ENCODE data around the gene RIC1. TPM values are rescaled to one million over a fixed set of nuclear protein-coding genes. Genes with fewer than 3 reads are reported as not detected.

Gene RIC1
- total RNA-seq, 1 donor from 2014 or later = 9.7 TPM

DNA sequence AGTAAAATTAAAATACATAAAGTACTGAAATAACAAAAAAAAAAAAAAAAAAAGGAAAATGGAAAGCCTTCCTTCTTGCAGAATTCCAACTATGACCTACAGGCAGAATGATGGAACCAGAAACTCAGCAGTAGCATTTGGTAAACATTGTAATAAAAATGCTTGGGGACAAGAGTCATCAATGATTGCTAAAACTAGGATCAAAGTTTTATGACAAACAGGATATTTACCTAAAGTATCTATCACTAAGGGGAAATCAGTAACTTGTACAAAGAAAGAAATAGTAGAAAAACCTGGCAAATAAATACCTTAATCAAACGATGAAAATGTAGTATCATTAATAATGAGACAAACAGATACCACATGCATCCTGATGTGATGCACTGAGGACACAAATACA is 186.6 kb downstream of the RIC1 start:
- Mint-ChIP-seq H3K27me3 (ENCODE audit: unreplicated experiment) (no peaks in the 10 kb centered on the region), H3K27ac (ENCODE audit: unreplicated experiment) (no peak overlapping the region), H3K4me3 (ENCODE audit: unreplicated experiment) (no peak overlapping the region), H3K4me1 (ENCODE audit: low read depth, unreplicated experiment) (no peaks in the 10 kb centered on the region), H3K36me3 (ENCODE audit: unreplicated experiment) (no peaks in the 10 kb centered on the region), H3K9me3 (ENCODE audit: unreplicated experiment) (no peaks in the 10 kb centered on the region)
- TF ChIP-seq, protein P1, sequence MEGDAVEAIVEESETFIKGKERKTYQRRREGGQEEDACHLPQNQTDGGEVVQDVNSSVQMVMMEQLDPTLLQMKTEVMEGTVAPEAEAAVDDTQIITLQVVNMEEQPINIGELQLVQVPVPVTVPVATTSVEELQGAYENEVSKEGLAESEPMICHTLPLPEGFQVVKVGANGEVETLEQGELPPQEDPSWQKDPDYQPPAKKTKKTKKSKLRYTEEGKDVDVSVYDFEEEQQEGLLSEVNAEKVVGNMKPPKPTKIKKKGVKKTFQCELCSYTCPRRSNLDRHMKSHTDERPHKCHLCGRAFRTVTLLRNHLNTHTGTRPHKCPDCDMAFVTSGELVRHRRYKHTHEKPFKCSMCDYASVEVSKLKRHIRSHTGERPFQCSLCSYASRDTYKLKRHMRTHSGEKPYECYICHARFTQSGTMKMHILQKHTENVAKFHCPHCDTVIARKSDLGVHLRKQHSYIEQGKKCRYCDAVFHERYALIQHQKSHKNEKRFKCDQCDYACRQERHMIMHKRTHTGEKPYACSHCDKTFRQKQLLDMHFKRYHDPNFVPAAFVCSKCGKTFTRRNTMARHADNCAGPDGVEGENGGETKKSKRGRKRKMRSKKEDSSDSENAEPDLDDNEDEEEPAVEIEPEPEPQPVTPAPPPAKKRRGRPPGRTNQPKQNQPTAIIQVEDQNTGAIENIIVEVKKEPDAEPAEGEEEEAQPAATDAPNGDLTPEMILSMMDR (IDR thresholded peaks at IDR 0.05; ENCODE audit: partially characterized antibody, unreplicated experiment) = no peak
- no peak for DNase-seq

DNA sequence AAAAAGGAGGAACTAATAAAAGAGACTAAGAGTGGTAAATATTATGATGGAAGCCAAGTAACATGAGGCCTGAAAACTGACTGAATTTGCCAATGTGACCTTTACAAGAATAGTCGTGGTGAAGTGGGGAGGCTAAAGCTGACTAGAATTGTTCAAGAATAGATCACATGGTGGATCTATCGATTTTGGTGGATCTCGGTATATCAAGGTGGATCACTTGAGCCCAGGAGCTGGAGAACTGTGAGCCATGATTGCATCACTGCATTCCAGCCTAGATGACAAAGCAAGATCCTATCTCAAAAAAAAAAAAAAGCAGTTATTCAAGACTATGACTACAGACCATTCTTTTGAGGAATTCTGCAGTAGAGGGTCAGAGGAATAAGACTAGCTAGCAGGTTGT is 189.0 kb downstream of the RIC1 start:
- H3K27me3 Mint-ChIP-seq (ENCODE audit: unreplicated experiment) = no peaks in the 10 kb centered on the region
- TF ChIP-seq, protein P1 (IDR thresholded peaks at IDR 0.05; ENCODE audit: partially characterized antibody, unreplicated experiment) = no peak
- no peak for DNase-seq
- no peaks in the 10 kb centered on the region for H3K4me1 Mint-ChIP-seq (ENCODE audit: low read depth, unreplicated experiment)
- H3K4me3 Mint-ChIP-seq (ENCODE audit: unreplicated experiment) = no peak overlapping the region
- H3K36me3 Mint-ChIP-seq (ENCODE audit: unreplicated experiment) = no peaks in the 10 kb centered on the region
- H3K9me3 Mint-ChIP-seq (ENCODE audit: unreplicated experiment) = no peaks in the 10 kb centered on the region
- H3K27ac Mint-ChIP-seq (ENCODE audit: unreplicated experiment) = no peak overlapping the region

DNA sequence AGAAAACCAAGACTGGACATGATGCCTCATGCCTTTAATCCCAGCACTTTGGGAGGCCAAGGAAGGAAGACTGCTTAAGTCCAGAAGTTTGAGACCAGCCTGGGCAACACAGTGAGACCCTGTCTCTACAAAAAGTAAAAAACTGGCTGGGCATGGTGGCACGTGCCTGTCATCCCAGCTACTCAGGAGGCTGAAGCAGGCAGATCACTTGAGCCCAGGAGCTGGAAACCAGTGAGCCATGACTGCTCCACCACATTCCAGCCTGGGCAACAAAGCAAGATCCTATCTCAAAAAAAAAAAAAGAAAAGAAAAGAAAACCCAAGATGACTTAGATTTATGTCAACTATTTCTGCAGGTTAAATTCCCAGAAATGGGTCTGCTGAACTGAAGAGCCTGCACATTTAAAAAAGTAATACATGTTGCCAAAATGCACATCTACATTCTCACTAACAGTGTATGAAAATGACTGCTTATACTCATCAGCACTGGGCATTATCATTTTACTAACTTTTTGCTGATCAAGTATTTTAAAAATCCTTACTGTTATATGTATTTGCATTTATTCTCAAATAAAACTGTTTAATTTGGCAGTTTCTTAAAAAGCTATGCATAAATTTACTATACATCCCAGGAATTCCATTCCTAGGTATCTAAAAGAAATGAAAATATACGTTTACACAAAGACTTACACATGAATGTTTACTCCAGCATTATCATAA is 189.7 kb downstream of the RIC1 start:
- no peaks in the 10 kb centered on the region for H3K9me3 Mint-ChIP-seq (ENCODE audit: unreplicated experiment)

DNA sequence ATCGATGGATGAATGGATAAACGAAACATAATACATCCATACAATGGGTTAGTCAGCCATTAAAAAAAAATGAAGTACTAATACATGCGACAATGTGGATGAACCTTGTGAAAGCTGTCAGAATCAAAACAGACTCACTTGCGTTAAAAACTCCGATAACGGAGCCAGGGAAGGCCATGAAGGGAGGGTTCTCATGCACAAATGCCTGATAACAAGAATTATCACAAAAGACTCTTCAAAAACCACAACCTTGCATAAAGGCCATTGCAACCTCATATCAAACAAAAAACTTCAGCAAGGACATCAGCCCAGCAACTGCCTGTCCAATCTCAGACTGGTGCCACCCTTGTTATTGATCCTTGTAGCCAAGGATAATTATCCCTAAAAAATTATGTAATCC is 190.3 kb downstream of the RIC1 start:
- Mint-ChIP-seq H3K36me3 (ENCODE audit: unreplicated experiment) (no peaks in the 10 kb centered on the region), H3K27ac (ENCODE audit: unreplicated experiment) (no peak overlapping the region), H3K4me3 (ENCODE audit: unreplicated experiment) (no peak overlapping the region), H3K4me1 (ENCODE audit: low read depth, unreplicated experiment) (no peaks in the 10 kb centered on the region), H3K9me3 (ENCODE audit: unreplicated experiment) (no peaks in the 10 kb centered on the region), H3K27me3 (ENCODE audit: unreplicated experiment) (no peaks in the 10 kb centered on the region)
- TF ChIP-seq, protein P1 (IDR thresholded peaks at IDR 0.05; ENCODE audit: partially characterized antibody, unreplicated experiment) = no peak
- no peak for DNase-seq

More for the DNA sequence above, 189.7 kb downstream of the RIC1 start:
- DNase-seq = no peak
- Mint-ChIP-seq H3K4me3 (ENCODE audit: unreplicated experiment) (no peak overlapping the region), H3K4me1 (ENCODE audit: low read depth, unreplicated experiment) (no peaks in the 10 kb centered on the region), H3K27ac (ENCODE audit: unreplicated experiment) (no peak overlapping the region), H3K27me3 (ENCODE audit: unreplicated experiment) (no peaks in the 10 kb centered on the region), H3K36me3 (ENCODE audit: unreplicated experiment) (no peaks in the 10 kb centered on the region)
- TF ChIP-seq, protein P1 (IDR thresholded peaks at IDR 0.05; ENCODE audit: partially characterized antibody, unreplicated experiment) = no peak

DNA sequence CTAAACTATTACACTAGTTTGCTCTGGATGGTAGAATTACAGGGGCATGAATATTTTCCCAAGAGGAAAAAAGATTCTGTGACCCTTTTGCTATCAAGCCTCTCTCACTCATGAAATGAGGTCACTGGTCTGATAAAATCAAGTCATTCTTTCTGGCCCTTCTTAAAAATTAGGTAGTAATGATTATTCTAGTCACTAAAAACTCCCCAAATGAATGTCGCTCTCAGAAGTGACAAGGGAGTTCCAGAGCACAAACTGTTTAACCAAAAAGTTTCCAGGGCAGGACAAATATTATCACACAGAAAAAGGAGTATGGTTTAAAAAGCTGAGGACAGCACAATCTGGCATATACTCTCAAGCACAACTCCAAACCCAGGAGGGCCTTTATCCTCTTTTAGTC is 191.5 kb downstream of the RIC1 start:
- H3K9me3 Mint-ChIP-seq (ENCODE audit: unreplicated experiment) = no peaks in the 10 kb centered on the region
- DNase-seq = no peak
- H3K4me3 Mint-ChIP-seq (ENCODE audit: unreplicated experiment) = no peak overlapping the region
- no peak overlapping the region for H3K27ac Mint-ChIP-seq (ENCODE audit: unreplicated experiment)
- no peaks in the 10 kb centered on the region for H3K4me1 Mint-ChIP-seq (ENCODE audit: low read depth, unreplicated experiment)
- no peaks in the 10 kb centered on the region for H3K36me3 Mint-ChIP-seq (ENCODE audit: unreplicated experiment)
- TF ChIP-seq, protein P1 (IDR thresholded peaks at IDR 0.05; ENCODE audit: partially characterized antibody, unreplicated experiment) = no peak
- H3K27me3 Mint-ChIP-seq (ENCODE audit: unreplicated experiment) = no peaks in the 10 kb centered on the region
